ENCODE data around the gene FEM1C. TPM values are rescaled to one million over a fixed set of nuclear protein-coding genes. Genes with fewer than 3 reads are reported as not detected.

The FEM1C gene
- total RNA-seq, 1 donor from 2014 or later, result 16.3 TPM

DNA sequence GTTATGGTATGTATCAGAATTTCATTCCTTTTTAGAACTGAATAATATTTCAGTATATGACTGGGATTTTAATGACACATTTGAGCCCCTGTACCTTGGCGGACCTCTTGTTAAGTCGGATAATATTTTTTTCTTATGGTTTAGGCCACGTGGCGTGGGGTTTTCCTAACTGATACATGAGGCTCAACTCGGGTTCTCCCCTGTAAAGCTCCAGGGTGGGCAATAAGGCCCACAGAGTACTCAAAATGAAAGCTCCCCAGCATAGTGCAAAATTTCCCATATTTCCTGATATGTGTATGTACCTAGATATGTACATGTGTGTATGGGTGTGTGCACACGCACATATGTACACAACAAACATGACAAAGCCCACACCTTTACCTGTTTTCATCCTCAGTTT lies 33.2 kb upstream of the FEM1C start:
- TF ChIP-seq CTCF (conservative IDR thresholded peaks at IDR 0.05), result no peak
- Mint-ChIP-seq H3K4me3 (no peak overlapping the region), H3K27me3 (ENCODE audit: low read depth) (no peaks in the 10 kb centered on the region), H3K9me3 (no peaks in the 10 kb centered on the region), H3K4me1 (peaks cover 5% of the 10 kb centered on the region), H3K27ac (ENCODE audit: unreplicated experiment) (no peak overlapping the region), H3K36me3 (ENCODE audit: low read depth) (peaks cover 4% of the 10 kb centered on the region)
- no peak for DNase-seq (ENCODE audit: low read depth, low spot score)

- Mint-ChIP-seq H3K36me3 (ENCODE audit: low read depth) (peaks cover 4% of the 10 kb centered on the region), H3K4me3 (no peak overlapping the region), H3K27me3 (ENCODE audit: low read depth) (no peaks in the 10 kb centered on the region), H3K27ac (ENCODE audit: unreplicated experiment) (no peak overlapping the region), H3K9me3 (no peaks in the 10 kb centered on the region), H3K4me1 (peaks cover 9% of the 10 kb centered on the region)
- no peak for DNase-seq (ENCODE audit: low read depth, low spot score)
- no peak for TF ChIP-seq CTCF (conservative IDR thresholded peaks at IDR 0.05)
These were observed 32.8 kb upstream of the FEM1C start for GRCh38 chr5:115577329-115577728.

- Mint-ChIP-seq H3K36me3 (ENCODE audit: low read depth) (peaks cover 4% of the 10 kb centered on the region), H3K27me3 (ENCODE audit: low read depth) (no peaks in the 10 kb centered on the region), H3K9me3 (no peaks in the 10 kb centered on the region), H3K4me1 (peaks cover 17% of the 10 kb centered on the region), H3K4me3 (no peak overlapping the region), H3K27ac (ENCODE audit: unreplicated experiment) (no peak overlapping the region)
- TF ChIP-seq CTCF (conservative IDR thresholded peaks at IDR 0.05), result no peak
- no peak for DNase-seq (ENCODE audit: low read depth, low spot score)
These were observed 30.8 kb upstream of the FEM1C start for GRCh38 chr5:115575167-115576070.

GRCh38 chr5:115573133-115573532 lies 28.6 kb upstream of the FEM1C start:
- Mint-ChIP-seq H3K4me3 (no peak overlapping the region), H3K4me1 (peaks cover 17% of the 10 kb centered on the region), H3K9me3 (no peaks in the 10 kb centered on the region), H3K27me3 (ENCODE audit: low read depth) (no peaks in the 10 kb centered on the region), H3K27ac (ENCODE audit: unreplicated experiment) (no peak overlapping the region), H3K36me3 (ENCODE audit: low read depth) (peaks cover 4% of the 10 kb centered on the region)
- no peak for DNase-seq (ENCODE audit: low read depth, low spot score)
- no peak for TF ChIP-seq CTCF (conservative IDR thresholded peaks at IDR 0.05)

DNA sequence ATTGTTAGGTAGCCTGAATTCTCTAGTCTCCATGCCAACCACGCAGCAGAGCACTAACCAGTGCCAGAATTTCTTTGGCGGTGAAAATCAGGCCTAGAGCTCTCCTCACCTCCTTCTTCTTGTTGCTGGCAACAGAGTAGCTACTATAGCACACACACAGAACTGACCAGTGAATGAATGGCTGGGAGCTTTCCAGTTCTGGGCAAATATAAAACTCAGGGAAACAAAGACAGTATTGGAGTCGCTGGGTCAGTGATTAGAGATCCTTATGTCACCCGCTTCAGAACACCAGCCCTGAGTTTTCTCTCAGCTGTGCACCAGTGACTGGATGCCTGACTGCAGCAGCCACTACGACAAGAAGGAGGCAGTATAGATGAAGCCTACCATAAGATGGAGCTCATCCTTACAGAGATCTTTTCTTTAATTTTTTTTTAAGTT lies 26.9 kb upstream of the FEM1C start:
- DNase-seq (ENCODE audit: low read depth, low spot score), result no peak
- H3K4me1 Mint-ChIP-seq, result peaks cover 17% of the 10 kb centered on the region
- no peaks in the 10 kb centered on the region for H3K9me3 Mint-ChIP-seq
- H3K4me3 Mint-ChIP-seq, result no peak overlapping the region
- H3K27me3 Mint-ChIP-seq (ENCODE audit: low read depth), result no peaks in the 10 kb centered on the region
- TF ChIP-seq CTCF (conservative IDR thresholded peaks at IDR 0.05), result no peak
- H3K27ac Mint-ChIP-seq (ENCODE audit: unreplicated experiment), result no peak overlapping the region
- no peaks in the 10 kb centered on the region for H3K36me3 Mint-ChIP-seq (ENCODE audit: low read depth)
